OCI-LY7 (cell line): ENCODE data around the gene CACNA2D1. TPM values are rescaled to one million over a fixed set of nuclear protein-coding genes. Genes with fewer than 3 reads are reported as not detected.

ENCODE experiments used
- BruUV-seq: library from RNA; stranded (reverse); fragments of 400-500 nt; replicated peaks from 2 replicates; lab custom pipeline; 2021; lab: Mats Ljungman, UMichigan
- CTCF ChIA-PET: fragments of 300-600 bp; sonication (Branson Sonifier 250); formaldehyde crosslinking; loops from one replicate; lab custom pipeline; 2022; ENCODE audit warnings: antibody characterized with exemption; ENCODE audit not compliant: unreplicated experiment; lab: Charles Lee
- POLR2A ChIA-PET: fragments of 300-600 bp; sonication (Branson Sonifier 250); formaldehyde crosslinking; loops from one replicate; lab custom pipeline; 2022; ENCODE audit warnings: antibody characterized with exemption; lab: Charles Lee
- DNase-seq: peaks from one replicate; pipeline ENCODE4 v3.0.0-alpha.2; 2015; ENCODE audit warnings: low spot score
- H2AFZ ChIP-seq: fragments of 200-600 bp; sonication (generic), shearing (Covaris generic); 2 replicates; pipeline ENCODE4 v1.6.1; 2014; ENCODE audit warnings: mild to moderate bottlenecking, antibody characterized with exemption, low read length, moderate library complexity
- H3K27ac ChIP-seq: fragments of 200-600 bp; sonication (generic); 2 replicates; pipeline ENCODE4 v1.5.1; 2014; ENCODE audit warnings: mixed run types, low read depth, mild to moderate bottlenecking, moderate library complexity, low read length, inconsistent platforms; ENCODE audit not compliant: poor library complexity, severe bottlenecking
- H3K36me3 ChIP-seq: fragments of 200-600 bp; sonication (generic); 2 replicates; pipeline ENCODE4 v1.6.1; 2014; ENCODE audit warnings: mild to moderate bottlenecking, antibody characterized with exemption, low read length, moderate library complexity, mixed read lengths; ENCODE audit not compliant: insufficient read depth
- H3K4me1 ChIP-seq: fragments of 200-600 bp; sonication (generic); 2 replicates; pipeline ENCODE4 v1.5.1; 2014; ENCODE audit warnings: mild to moderate bottlenecking, low read length; ENCODE audit not compliant: insufficient read depth, poor library complexity, severe bottlenecking
- H3K4me2 ChIP-seq: fragments of 200-600 bp; sonication (generic); 2 replicates; pipeline ENCODE4 v1.6.1; 2014; ENCODE audit warnings: mild to moderate bottlenecking, low read length
- H3K4me3 ChIP-seq: fragments of 200-600 bp; sonication (generic); 2 replicates; pipeline ENCODE4 v1.5.1; 2014; ENCODE audit warnings: mild to moderate bottlenecking, low read depth, low read length; ENCODE audit not compliant: poor library complexity, severe bottlenecking
- H3K79me2 ChIP-seq: fragments of 200-600 bp; sonication (generic); 2 replicates; pipeline ENCODE4 v1.6.1; 2016; ENCODE audit warnings: low read depth, mild to moderate bottlenecking, low read length, moderate library complexity, mixed read lengths; ENCODE audit not compliant: insufficient read depth
- H3K9me2 ChIP-seq: fragments of 200-600 bp; sonication (generic); 2 replicates; pipeline ENCODE4 v1.6.1; 2016; ENCODE audit warnings: mild to moderate bottlenecking, low read length, mixed read lengths; ENCODE audit not compliant: insufficient read depth
- H3K9me3 ChIP-seq: fragments of 200-600 bp; sonication (generic); 2 replicates; pipeline ENCODE4 v1.6.1; 2014; ENCODE audit warnings: mild to moderate bottlenecking, mixed run types, low read length, mixed read lengths
- H4K20me1 ChIP-seq: fragments of 200-600 bp; sonication (generic); 2 replicates; pipeline ENCODE4 v1.6.1; 2014; ENCODE audit warnings: mild to moderate bottlenecking, antibody characterized with exemption, low read length, moderate library complexity, mixed read lengths; ENCODE audit not compliant: insufficient read depth
- CTCF ChIP-seq: fragments of 200-600 bp; sonication (generic); conservative IDR thresholded peaks from 2 replicates; pipeline ENCODE4 v1.5.1; 2014; ENCODE audit warnings: mild to moderate bottlenecking, antibody characterized with exemption, low read length, moderate library complexity, mixed read lengths
- EZH2phosphoT487 ChIP-seq: fragments of 200-600 bp; sonication (generic); IDR thresholded peaks from 2 replicates; pipeline ENCODE4 v1.6.1; 2018; ENCODE audit warnings: low read depth, borderline replicate concordance, mild to moderate bottlenecking, mixed run types, antibody characterized with exemption, low read length, moderate library complexity, mixed read lengths
- intact Hi-C: fragments of 100-400 bp; cut with micrococcal nuclease; formaldehyde crosslinking; loops from one replicate; pipeline ENCODE4 v1.10.0; 2022; ENCODE audit not compliant: unreplicated experiment
- total RNA-seq, 2 experiments: library from RNA; depleted of rRNA in 1 of 2; stranded (reverse); fragments of >200 nt in 1 of 2; shearing (Covaris generic) in 1 of 2; gene quantifications; 2 replicates each; pipeline ENCODE4 v1.2.3, GENCODE V29; 2014 to 2022

The CACNA2D1 gene
- total RNA-seq, 2 experiments from 2014 or later: not detected

GRCh38 chr7:82471351-82472020 lies 27.9 kb upstream of the CACNA2D1 start:
- Histone ChIP-seq H2AFZ (no peak overlapping the region), H3K4me2 (no peak overlapping the region), H3K36me3 (no peaks in the 10 kb centered on the region), H3K27ac (no peak overlapping the region), H4K20me1 (no peaks in the 10 kb centered on the region), H3K79me2 (no peaks in the 10 kb centered on the region), H3K4me1 (no peaks in the 10 kb centered on the region), H3K4me3 (no peak overlapping the region), H3K9me2 (no peaks in the 10 kb centered on the region), H3K9me3 (no peaks in the 10 kb centered on the region)
- no peak for TF ChIP-seq EZH2phosphoT487
- TF ChIP-seq CTCF: no peak
- intact Hi-C loops: no loop called here
- DNase-seq: no peak
- CTCF ChIA-PET: no interaction called here
- no TSS peak for BruUV-seq
- POLR2A ChIA-PET: no interaction called here

- H3K27ac ChIP-seq: no peak overlapping the region
- no peaks in the 10 kb centered on the region for H3K79me2 ChIP-seq
- no peaks in the 10 kb centered on the region for H3K9me2 ChIP-seq
- DNase-seq: no peak
- no TSS peak for BruUV-seq
- CTCF ChIA-PET: no interaction called here
- no peaks in the 10 kb centered on the region for H3K4me1 ChIP-seq
- H3K36me3 ChIP-seq: no peaks in the 10 kb centered on the region
- POLR2A ChIA-PET: no interaction called here
- no peak overlapping the region for H3K4me2 ChIP-seq
- no peaks in the 10 kb centered on the region for H4K20me1 ChIP-seq
- H2AFZ ChIP-seq: no peak overlapping the region
- TF ChIP-seq EZH2phosphoT487 (no peak), CTCF (no peak)
- H3K4me3 ChIP-seq: no peak overlapping the region
- intact Hi-C loops: no loop called here
- no peaks in the 10 kb centered on the region for H3K9me3 ChIP-seq
These were observed 25.6 kb upstream of the CACNA2D1 start for GRCh38 chr7:82469207-82469606.

- Histone ChIP-seq H3K4me2 (no peak overlapping the region), H3K9me2 (no peaks in the 10 kb centered on the region), H3K36me3 (no peaks in the 10 kb centered on the region), H3K9me3 (no peaks in the 10 kb centered on the region), H3K79me2 (no peaks in the 10 kb centered on the region), H3K4me3 (no peak overlapping the region), H3K4me1 (no peaks in the 10 kb centered on the region), H3K27ac (no peak overlapping the region), H2AFZ (no peak overlapping the region), H4K20me1 (no peaks in the 10 kb centered on the region)
- intact Hi-C loops: no loop called here
- BruUV-seq: no TSS peak
- DNase-seq: no peak
- no peak for TF ChIP-seq EZH2phosphoT487
- TF ChIP-seq CTCF: no peak
- POLR2A ChIA-PET: no interaction called here
- CTCF ChIA-PET: no interaction called here
These were observed 24.9 kb upstream of the CACNA2D1 start for GRCh38 chr7:82468435-82468834.
